OCI-M2 (cell line): ENCODE measurements around the gene TSKU.

Experiments used
- DNase-seq: peaks from one replicate; lab custom pipeline; 2025; ENCODE audit not compliant: unreplicated experiment; lab: John Stamatoyannopoulos, UW

Gene TSKU

DNA sequence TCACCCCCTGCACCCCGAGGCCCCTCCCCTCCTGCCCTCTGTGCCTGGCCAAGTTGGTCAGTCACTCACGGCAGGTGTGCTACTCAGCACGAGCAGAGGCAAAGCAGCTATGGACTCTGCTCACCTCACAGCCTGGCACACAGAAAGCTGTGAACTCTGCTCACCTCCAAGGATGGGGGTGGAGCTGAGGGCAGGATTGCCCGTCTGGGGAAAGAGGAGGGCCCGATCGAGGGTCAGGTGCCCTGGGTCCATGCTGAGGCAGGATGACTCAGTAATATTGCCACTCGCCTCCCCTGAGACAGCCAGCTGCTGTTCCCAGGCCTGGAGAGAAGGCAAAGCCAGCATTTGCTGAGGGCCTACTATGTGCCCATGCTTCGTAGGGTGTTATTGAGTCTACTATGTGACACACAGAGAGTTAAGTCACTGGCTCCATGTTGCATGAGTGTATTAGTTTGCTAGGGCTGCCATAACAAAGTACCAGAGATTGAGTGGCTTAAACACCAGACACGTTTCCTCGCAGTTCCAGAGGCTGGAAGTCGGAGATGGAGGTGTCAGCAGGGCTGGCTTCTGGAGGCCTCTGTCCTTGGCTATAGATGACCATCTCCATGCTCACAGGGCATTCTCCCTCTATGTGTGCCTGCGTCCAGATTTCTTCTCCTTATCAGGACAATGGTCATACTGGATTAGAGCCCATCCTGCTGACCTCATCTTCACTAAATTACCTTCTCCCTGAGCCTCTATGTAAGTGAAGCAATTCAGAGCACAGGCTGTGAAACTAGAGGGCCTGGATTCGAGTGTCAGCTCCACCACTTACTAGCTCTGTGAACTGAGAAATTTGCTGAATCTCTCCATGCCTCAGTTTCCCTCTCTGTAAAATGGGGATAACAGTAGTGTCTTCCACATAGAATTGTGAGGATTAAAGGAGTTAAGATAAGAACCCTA lies 13.2 kb upstream of the TSKU start:
- DNase-seq, result no peak

DNA sequence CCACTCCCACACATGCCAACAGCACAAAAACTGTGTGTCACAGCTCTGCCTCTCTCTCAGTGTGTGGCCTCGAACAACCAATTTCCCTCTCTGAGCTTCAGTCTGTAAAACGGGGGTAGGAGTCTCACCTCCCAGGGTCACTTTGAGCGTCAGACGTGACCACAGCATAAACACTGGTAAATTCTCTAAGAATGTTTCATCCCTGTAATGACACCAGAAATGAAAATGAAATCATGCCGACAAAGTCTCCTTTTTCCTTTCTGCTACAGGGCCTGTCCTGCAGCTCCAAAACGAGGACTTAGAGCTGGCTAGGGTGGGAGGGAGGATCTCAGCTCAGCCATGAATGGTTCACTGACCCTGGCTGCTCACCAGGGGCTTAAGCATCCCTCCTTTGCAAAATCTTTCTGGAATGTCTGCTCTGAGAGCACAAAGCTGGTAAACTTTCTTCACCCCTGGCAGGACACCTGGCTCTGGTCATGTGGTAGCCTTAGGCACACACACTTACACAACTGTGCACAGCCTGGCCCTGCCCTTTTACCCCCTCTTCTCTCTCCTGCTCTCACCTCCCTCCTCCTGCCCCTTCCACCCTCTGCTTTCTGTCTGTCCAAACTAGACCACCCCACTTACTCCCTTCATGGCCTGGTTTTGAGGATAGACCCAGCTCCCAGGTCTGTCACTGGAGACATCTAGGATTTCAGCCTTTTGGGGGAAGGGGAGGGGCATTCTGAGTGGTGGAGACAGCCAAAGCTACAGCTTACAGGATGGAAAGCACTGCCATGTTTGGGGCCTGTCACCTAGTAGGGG lies 12.3 kb upstream of the TSKU start:
- DNase-seq, result no peak

GRCh38 chr11:76771446-76772099 lies 11.6 kb upstream of the TSKU start:
- no peak for DNase-seq

DNA sequence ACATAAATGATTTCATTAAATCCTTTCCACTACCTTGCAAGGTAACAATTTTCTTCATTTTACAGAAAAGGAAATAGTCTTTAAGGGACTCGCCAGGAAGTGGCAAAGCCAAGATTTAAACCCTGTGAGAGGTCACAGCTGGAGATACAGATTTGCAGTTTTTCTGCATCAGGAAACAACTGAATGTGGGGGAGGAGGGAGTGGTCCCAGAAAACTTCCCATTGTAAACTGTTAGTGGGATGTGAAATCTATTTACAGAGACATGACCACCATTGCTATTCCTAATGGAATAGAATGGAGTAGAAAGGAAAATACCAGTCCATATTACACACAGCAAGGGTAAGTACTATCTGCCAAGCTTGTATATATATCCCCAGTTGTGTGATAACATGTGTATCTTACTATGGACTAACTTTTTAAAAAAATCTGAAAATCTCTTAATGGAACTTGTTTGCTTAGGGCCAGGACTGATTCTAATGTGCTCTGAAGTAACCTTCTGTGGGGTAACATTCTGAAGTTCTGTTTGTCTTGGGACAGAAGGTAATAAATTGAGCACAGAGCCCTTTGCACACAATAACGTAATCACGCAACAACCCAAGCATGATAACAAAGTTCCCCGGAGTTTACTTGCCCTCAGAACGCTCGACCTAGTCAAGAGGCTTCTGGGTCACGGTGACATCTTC lies 10.9 kb upstream of the TSKU start:
- DNase-seq, result no peak

GRCh38 chr11:76772783-76773106 lies 10.4 kb upstream of the TSKU start:
- DNase-seq, result no peak

DNA sequence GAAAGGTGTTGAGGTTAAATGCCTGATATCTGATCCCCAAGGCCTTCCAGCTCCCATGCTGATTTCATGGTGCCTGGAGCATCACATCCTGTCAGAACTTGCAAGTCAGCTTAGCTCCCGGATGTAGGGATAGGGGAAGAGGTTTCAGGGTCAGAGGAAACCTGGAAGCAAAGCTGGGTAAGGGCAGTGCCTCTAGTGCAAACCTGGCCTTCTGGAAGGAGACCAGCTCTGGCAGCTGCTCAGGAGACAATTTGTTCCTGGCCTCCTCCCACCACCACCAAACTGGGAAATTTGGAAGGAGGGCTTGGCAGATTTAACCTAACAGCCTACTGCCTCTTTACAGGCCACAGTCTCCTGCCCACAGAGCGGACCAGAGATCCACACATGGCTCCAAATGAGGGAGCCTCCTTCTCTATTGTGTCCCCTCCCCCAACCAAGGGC lies 9.2 kb upstream of the TSKU start:
- DNase-seq, result no peak

DNA sequence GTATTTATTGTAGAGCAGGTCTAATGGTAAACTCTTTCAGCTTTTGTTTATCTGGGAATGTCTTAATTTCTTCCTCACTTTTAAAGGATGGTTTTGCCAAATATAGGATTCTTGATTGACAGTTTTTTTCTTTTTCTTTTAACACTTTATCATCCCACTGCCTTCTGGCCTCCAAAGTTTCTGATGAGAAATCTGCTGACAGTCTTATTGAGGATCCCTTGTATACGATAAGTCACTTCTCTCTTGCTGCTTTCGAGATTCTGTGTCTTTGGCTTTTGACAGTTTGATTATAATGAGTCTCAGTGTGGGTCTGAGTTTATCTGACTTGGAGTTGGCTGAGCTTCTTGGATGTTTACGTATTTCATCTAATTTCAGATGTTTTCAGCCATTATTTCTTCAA lies 6.7 kb upstream of the TSKU start:
- DNase-seq, result no peak

DNA sequence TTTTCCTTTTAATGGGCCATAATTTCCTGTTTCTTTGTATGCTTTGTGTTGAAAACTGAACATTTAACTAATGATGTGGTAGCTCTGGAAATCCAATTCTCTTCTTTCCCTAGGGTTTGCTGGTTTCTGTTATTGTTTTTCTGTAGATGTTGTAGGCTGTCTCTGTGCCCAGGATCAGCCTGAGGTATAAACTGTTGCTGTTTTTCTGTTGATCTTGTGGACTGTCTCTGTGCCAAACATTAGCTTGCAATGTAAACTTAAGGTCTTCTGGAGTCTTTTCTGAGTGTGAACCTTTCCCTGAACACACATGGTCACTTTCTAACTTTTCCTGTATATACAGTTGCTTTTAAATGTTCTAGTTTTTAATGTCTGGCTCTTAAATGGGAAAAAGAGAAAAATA lies 5.9 kb upstream of the TSKU start:
- no peak for DNase-seq

- DNase-seq, result no peak
These were observed 5.3 kb upstream of the TSKU start for GRCh38 chr11:76777876-76778275.

DNA sequence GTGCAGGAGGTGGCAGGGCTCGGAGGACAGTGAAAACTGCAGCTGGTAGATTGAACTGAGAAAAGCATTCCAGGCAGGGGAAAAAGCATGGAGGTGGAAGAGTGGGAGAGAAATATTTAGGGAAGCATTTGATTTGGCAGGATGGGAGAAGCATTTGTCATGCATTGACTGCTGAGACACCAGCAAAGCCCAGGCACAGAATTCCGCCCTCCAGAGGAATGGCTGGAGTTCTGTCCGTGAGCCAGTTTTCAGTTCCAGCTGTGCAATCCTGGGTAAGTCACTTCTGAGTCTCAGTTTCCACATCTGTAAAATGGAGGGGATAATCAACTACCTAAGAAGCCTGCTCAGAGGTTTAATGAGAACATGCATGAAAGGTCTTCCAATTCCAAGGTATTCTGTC lies 4.3 kb upstream of the TSKU start:
- DNase-seq, result no peak

DNA sequence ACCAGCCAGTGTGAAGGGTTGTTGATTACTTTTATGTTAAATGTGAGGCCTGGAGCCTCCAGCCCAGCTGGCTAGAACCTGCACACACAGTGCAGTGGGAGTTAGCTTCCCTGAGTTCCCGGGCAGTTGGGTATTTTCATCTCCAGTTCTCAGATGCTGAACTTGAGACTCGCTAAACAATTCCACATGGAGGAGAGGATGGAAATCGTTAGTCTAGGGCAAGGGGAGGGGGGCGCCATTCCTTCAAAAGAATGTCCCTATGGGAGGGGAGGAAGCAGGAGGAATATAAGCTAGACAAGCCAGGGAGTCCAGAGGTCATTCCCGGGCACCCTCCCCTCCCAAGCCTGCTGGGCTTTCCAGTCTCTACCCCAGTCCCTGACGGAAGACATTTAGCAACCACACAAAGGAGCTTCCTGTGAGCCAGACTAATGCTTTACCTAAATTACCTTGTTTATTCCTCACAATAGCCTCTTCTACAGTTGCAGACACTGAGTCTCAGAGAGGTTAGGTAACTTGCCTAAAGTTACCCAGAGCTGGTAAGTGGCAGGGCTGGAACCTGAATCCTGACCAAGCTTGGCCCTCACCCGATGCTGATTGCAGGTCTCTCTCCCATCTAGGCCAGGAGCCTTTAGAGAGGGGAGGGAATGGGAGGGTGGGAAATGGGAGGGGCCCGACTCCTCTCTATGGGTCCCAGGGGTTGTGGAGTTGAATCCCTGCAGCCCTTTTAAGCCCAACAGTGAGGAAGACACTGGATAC lies 1.9 kb upstream of the TSKU start:
- no peak for DNase-seq

- DNase-seq, result no peak
These were observed 1.2 kb upstream of the TSKU start for GRCh38 chr11:76781807-76782530.

DNA sequence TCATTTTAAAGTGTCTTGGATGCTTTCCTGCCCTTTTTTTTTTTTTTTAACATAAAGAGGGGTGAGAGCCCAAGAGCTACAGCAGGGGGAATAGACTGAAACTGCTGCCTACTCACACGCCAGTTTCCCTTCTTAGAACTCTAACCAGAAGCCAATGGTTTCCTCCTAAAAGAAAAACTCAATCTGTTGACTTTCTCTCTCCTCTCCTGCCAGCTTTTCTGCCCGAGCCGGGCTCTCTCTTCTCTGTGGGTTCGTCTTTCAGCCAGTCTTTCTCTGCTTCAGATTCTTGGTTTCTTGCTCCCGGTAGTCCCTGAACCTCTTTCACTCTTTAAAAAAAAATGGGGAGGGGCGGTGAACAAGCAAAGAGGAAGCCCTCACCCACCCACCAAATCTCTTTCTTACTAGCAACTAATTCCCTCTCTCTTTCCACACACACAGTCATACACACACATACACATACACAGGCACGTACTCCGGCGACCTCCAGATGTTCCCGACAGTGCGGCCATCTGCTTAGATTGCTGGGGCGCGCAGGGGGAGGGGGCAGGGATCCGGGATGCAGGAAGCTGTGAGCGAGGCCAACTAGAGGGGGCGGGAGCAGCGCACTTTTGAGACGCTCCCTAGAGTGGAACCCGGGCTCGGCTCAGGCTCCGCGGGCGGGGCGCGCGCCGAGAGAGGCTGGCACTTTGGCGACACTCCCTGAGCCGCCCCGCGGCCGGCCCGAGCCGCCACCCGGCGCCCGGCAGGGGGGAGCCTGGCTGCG lies 444 bp upstream of the TSKU start:
- peak; percentile 16 for DNase-seq

- peak; percentile 18 for DNase-seq
These were observed 999 bp downstream of the TSKU start for GRCh38 chr11:76783896-76784813.

GRCh38 chr11:76785513-76785912 lies 2.4 kb downstream of the TSKU start:
- DNase-seq, result no peak

DNA sequence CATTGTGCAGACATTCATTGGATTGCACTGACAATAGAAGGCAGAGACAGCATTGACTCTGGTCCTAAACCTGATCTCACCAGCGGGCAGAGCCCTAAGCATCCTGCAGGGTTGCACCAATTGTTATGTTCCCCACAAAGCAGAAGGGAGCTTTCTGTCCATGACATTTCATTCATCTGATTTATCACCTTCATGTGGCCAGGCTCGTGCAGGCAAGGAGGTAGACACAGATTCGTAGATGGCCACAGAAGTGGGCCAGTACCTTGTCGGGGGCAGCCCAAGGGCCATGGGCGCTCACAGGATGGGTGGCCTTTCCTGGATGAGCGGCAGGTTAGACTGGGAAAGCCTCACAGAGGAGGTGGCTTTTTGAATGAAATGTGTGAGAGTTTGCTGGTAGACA lies 2.9 kb downstream of the TSKU start:
- DNase-seq, result no peak

GRCh38 chr11:76786441-76787014 lies 3.4 kb downstream of the TSKU start:
- DNase-seq, result no peak

GRCh38 chr11:76787271-76787670 lies 4.1 kb downstream of the TSKU start:
- no peak for DNase-seq
